K562 (cell line): Measurements from ENCODE around the gene IFT52.

Source experiments
- CREB1 ChIP-seq, 2 experiments: sonication (generic) in 1 of 2; formaldehyde crosslinking in 1 of 2; IDR thresholded peaks; 2 replicates each; pipeline versions ENCODE4 v1.6.1 to v1.8.0; 2012 to 2022; ENCODE audit warnings: inconsistent platforms in 1 of 2, mild to moderate bottlenecking in 1 of 2, missing genetic modification reagents in 1 of 2, moderate library complexity in 1 of 2
- SETDB1 ChIP-seq: IDR thresholded peaks from one replicate; pipeline ENCODE4 v1.6.1; 2012; ENCODE audit warnings: low read length, control low read depth, inconsistent platforms
- TF ChIP-seq, protein P1 (sequence below), 3 experiments: IDR thresholded peaks in 2 of 3; conservative IDR thresholded peaks in 1 of 3; 2 replicates each; pipeline ENCODE4 v1.5.1; 2011 to 2012; ENCODE audit warnings: low read length in 3 of 3, mild to moderate bottlenecking in 3 of 3, control low read depth in 2 of 3, improper control_type of control experiment in 1 of 3, inconsistent platforms in 1 of 3, low read depth in 1 of 3, mixed read lengths in 1 of 3, moderate library complexity in 1 of 3; ENCODE audit not compliant: insufficient read depth in 2 of 3
- TF ChIP-seq, protein P2 (sequence below): sonication (generic); formaldehyde crosslinking; IDR thresholded peaks from 2 replicates; pipeline ENCODE4 v1.8.0; 2023; ENCODE audit warnings: mild to moderate bottlenecking, missing genetic modification reagents

GRCh38 chr20:43695571-43695970 is 104.8 kb downstream of the IFT52 start:
- TF ChIP-seq, protein P1, sequence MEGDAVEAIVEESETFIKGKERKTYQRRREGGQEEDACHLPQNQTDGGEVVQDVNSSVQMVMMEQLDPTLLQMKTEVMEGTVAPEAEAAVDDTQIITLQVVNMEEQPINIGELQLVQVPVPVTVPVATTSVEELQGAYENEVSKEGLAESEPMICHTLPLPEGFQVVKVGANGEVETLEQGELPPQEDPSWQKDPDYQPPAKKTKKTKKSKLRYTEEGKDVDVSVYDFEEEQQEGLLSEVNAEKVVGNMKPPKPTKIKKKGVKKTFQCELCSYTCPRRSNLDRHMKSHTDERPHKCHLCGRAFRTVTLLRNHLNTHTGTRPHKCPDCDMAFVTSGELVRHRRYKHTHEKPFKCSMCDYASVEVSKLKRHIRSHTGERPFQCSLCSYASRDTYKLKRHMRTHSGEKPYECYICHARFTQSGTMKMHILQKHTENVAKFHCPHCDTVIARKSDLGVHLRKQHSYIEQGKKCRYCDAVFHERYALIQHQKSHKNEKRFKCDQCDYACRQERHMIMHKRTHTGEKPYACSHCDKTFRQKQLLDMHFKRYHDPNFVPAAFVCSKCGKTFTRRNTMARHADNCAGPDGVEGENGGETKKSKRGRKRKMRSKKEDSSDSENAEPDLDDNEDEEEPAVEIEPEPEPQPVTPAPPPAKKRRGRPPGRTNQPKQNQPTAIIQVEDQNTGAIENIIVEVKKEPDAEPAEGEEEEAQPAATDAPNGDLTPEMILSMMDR (IDR thresholded peaks at IDR 0.05 in 2 of 3, conservative IDR thresholded peaks at IDR 0.05 in 1 of 3; ENCODE audit: insufficient read depth in 2 of 3, low read depth in 1 of 3, low read length in 3 of 3) = no peak
- TF ChIP-seq, protein P2, sequence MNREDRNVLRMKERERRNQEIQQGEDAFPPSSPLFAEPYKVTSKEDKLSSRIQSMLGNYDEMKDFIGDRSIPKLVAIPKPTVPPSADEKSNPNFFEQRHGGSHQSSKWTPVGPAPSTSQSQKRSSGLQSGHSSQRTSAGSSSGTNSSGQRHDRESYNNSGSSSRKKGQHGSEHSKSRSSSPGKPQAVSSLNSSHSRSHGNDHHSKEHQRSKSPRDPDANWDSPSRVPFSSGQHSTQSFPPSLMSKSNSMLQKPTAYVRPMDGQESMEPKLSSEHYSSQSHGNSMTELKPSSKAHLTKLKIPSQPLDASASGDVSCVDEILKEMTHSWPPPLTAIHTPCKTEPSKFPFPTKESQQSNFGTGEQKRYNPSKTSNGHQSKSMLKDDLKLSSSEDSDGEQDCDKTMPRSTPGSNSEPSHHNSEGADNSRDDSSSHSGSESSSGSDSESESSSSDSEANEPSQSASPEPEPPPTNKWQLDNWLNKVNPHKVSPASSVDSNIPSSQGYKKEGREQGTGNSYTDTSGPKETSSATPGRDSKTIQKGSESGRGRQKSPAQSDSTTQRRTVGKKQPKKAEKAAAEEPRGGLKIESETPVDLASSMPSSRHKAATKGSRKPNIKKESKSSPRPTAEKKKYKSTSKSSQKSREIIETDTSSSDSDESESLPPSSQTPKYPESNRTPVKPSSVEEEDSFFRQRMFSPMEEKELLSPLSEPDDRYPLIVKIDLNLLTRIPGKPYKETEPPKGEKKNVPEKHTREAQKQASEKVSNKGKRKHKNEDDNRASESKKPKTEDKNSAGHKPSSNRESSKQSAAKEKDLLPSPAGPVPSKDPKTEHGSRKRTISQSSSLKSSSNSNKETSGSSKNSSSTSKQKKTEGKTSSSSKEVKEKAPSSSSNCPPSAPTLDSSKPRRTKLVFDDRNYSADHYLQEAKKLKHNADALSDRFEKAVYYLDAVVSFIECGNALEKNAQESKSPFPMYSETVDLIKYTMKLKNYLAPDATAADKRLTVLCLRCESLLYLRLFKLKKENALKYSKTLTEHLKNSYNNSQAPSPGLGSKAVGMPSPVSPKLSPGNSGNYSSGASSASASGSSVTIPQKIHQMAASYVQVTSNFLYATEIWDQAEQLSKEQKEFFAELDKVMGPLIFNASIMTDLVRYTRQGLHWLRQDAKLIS (CRISPR knock-in tag) = no peak
- TF ChIP-seq CREB1 (IDR thresholded peaks at IDR 0.05) (no peak), CREB1 (CRISPR knock-in tag; IDR thresholded peaks at IDR 0.05) (no peak), SETDB1 (no peak)
